GM06990 (cell line): ENCODE results near the gene TMEM253.

ENCODE experiments used
- DNase-seq: peaks from one replicate; pipeline ENCODE4 v3.0.0-alpha.2; 2011; ENCODE audit not compliant: insufficient read length; ENCODE audit errors: extremely low read depth
- H3K27me3 ChIP-seq: replicated peaks from 2 replicates; pipeline ENCODE4 v1.6.0; 2011; ENCODE audit warnings: low read length; ENCODE audit not compliant: control insufficient read depth, insufficient read depth
- H3K36me3 ChIP-seq: 2 replicates; pipeline ENCODE4 v1.5.1; 2011; ENCODE audit warnings: low read length; ENCODE audit not compliant: control insufficient read depth, insufficient read depth
- H3K4me3 ChIP-seq: replicated peaks from 2 replicates; pipeline ENCODE4 v1.5.1; 2011; ENCODE audit warnings: low read depth, mild to moderate bottlenecking, control low read depth, low read length
- TF ChIP-seq, protein P1 (sequence below): IDR thresholded peaks from 2 replicates; pipeline ENCODE4 v1.5.1; 2011; ENCODE audit warnings: low read length, control low read depth, mild to moderate bottlenecking, inconsistent platforms; ENCODE audit not compliant: insufficient read depth, poor library complexity, severe bottlenecking

Gene TMEM253

DNA sequence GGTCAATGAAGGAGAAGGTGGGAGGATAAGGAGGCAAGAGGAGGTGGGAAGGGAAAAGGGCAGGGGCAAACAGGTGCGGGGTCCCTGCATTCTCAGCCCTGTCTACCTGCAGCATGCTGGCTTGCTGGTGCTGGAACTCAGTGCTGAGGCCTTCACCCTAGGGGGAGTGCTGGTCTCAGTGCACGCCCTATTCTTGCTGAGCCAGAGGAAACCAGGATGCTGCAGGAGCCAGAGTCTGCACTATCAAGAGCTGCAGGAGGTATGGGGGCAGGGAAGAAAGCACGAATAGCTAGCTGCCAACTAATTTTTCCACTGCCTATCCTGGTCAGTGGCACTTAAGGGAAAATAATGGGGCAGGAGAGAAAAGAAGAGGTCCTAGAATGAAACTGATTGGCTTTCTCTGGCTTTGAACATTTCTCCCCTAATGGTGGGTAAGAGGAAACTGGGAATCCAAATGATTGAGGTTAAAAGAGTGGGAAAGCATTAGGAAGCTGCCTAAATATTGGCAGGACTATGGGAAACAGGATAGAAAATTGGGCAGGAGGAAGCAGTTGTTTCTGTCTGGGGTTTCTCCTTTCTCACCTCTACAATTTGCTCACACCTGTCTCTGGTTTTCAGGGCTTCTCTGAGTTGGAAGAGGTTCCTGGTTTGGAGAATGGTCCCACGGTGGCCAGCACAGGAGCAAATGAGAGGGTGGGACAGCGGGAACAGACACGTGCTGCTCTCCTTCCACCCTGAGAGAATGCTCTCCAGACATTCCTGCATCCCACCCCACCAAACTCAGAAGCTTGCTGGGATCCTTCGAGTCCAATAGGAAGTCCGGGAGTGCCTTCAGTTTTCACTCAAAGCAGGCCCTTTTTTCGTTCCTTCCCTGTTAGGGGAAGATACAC, 1.9 kb downstream of the TMEM253 start:
- Histone ChIP-seq H3K36me3 (no peaks in the 10 kb centered on the region), H3K27me3 (no peaks in the 10 kb centered on the region), H3K4me3 (peak overlapping the region; percentile 93)
- TF ChIP-seq, protein P1, sequence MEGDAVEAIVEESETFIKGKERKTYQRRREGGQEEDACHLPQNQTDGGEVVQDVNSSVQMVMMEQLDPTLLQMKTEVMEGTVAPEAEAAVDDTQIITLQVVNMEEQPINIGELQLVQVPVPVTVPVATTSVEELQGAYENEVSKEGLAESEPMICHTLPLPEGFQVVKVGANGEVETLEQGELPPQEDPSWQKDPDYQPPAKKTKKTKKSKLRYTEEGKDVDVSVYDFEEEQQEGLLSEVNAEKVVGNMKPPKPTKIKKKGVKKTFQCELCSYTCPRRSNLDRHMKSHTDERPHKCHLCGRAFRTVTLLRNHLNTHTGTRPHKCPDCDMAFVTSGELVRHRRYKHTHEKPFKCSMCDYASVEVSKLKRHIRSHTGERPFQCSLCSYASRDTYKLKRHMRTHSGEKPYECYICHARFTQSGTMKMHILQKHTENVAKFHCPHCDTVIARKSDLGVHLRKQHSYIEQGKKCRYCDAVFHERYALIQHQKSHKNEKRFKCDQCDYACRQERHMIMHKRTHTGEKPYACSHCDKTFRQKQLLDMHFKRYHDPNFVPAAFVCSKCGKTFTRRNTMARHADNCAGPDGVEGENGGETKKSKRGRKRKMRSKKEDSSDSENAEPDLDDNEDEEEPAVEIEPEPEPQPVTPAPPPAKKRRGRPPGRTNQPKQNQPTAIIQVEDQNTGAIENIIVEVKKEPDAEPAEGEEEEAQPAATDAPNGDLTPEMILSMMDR, result no peak
- no peak for DNase-seq

DNA sequence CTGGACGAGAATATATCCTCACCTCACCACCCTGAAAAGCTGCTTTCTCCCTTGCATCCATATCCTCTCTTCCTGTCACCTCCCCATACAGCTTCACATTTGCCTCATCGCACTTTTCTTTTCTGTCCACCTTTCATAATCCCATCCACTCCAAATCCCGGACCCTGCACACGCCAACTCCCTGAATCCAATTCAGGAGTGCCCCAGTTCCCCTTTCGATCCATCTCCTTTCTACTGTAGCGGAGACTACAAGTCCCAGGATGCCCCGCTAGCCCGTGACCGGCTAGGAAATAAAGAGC, 2.5 kb downstream of the TMEM253 start:
- Histone ChIP-seq H3K27me3 (no peaks in the 10 kb centered on the region), H3K4me3 (peak overlapping the region; percentile 93), H3K36me3 (no peaks in the 10 kb centered on the region)
- TF ChIP-seq, protein P1, result peak; percentile 74
- no peak for DNase-seq

DNA sequence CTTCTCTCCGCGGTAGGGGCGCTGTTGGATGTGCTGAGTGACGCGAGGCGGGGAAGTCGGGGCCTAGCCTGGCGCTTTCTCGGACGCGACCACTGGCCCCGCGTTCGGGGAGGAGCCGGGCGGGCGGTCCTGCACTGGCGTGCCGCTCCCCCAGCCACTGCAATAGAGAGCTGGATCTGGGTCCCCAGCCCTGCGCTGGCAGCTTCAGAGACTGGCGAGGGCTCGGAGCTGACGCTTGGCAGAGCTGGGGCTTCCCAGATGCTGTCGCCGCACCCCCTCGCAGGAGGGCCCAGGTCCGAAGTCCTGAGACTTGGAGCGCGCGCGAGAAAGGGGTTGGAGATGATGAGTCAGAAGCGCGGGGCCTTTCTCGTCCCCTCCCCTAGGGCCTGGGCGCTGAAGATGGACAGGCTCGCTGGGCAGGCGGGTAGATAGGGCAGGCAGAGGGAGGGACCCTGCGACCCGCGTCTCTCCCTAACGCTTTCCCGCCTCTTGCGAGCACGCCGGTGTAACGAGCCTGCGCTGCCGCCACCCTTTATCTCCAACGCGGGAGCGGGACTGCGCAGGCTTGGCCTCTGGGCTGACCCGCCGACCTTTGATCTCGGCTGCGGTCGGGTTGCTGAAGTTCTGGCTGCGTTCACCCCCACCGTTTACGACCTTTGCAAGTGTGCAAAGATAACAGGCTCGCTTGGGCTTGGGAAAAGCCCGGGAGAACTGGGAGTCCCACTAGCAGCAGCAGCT, 3.0 kb downstream of the TMEM253 start:
- no peaks in the 10 kb centered on the region for H3K36me3 ChIP-seq
- TF ChIP-seq, protein P1, result no peak

DNA sequence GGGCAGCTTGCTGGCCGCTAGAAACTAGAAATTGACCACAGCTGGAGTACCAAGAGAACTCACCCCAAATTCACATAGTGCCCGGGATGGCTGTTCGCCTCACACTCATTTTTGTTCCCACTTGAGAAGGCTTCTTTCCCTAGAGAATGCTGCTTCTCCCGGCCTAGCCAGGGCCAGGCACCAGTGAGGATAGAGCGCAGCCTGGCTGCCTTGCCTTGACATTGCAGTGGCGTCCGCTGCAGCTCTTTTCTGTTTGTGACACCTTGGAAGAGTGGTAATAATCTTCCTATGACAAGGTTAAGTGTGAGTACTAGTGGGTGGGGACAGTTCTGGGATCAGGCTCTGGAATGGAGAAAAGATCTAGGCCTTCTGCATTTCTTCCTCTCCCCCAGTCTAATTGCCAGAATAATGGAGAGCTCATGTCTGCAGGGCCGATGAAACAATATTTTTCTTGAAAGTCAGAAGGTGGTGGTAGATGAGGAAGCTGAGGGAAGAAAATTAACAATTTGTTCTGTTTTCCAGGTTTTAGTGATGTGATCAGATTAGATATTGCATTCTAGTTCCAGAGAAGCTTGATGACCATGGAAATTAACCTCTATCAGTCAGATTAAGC, 3.7 kb downstream of the TMEM253 start:
- no peaks in the 10 kb centered on the region for H3K27me3 ChIP-seq
- H3K4me3 ChIP-seq, result peak overlapping the region; percentile 93
- DNase-seq, result no peak
- TF ChIP-seq, protein P1, result peak; percentile 96
- no peaks in the 10 kb centered on the region for H3K36me3 ChIP-seq

More for the DNA sequence above, 3.0 kb downstream of the TMEM253 start:
- Histone ChIP-seq H3K4me3 (peak overlapping the region; percentile 93), H3K27me3 (no peaks in the 10 kb centered on the region)
- peak; percentile 96 for DNase-seq

DNA sequence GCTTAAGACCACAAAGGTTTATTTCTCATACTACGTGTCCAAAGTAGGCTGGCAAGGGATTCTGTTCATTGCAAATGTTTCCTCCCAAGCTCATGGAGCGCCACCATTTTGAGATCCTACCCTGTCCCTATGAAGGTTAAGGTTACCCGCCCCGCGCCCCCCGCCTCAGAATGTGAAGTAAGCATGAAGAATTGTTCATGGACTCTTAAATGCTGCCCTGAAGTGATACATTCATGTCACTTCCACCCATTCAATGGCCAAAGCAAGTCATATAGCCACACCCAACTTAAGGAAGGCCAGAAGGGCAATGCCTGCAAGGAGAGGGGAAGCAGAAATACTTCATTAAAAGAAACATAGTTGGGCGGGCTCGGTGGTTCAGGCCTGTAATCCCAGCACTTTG, 4.2 kb downstream of the TMEM253 start:
- Histone ChIP-seq H3K27me3 (no peaks in the 10 kb centered on the region), H3K36me3 (no peaks in the 10 kb centered on the region), H3K4me3 (peak overlapping the region; percentile 93)
- TF ChIP-seq, protein P1, result no peak
- DNase-seq, result no peak
